SKM-1 treated with dmso at 0.1 percent for 144 hours (cell line): ENCODE measurements around the gene KYNU.
"Not testable (repeated sequence)": the region's sequence is repeated elsewhere in the genome, so short reads cannot be mapped to it uniquely, and the experiment has no call there.

Source experiments
- DNase-seq: peaks from one replicate; lab custom pipeline; 2025; ENCODE audit not compliant: unreplicated experiment; lab: John Stamatoyannopoulos, UW

KYNU gene

GRCh38 chr2:143084462-143084861 is 207.0 kb downstream of the KYNU start:
- DNase-seq, result no peak

GRCh38 chr2:143085125-143085784 is 207.8 kb downstream of the KYNU start:
- no peak for DNase-seq

GRCh38 chr2:143087033-143087432 is 209.6 kb downstream of the KYNU start:
- no peak for DNase-seq

- no peak for DNase-seq
Measured at GRCh38 chr2:143088388-143088787, 210.9 kb downstream of the KYNU start.

GRCh38 chr2:143089520-143089919 is 212.1 kb downstream of the KYNU start:
- DNase-seq, result not testable (repeated sequence)
